MCF 10A (cell line): ENCODE results near the gene FLRT1. TPM values are rescaled to one million over a fixed set of nuclear protein-coding genes. Genes with fewer than 3 reads are reported as not detected.

Source experiments
- BruUV-seq: library from RNA; stranded (reverse); fragments of 400-500 nt; replicated peaks from 2 replicates; lab custom pipeline; 2021; lab: Mats Ljungman, UMichigan
- CTCF ChIA-PET: fragments of 300-600 bp; sonication (Branson Sonifier 250); formaldehyde crosslinking; extraction: SDS; loops from one replicate; lab custom pipeline; 2021; ENCODE audit warnings: antibody characterized with exemption, inconsistent platforms; lab: Yijun Ruan, JAX
- POLR2A ChIA-PET: fragments of 300-600, 350-650 bp; sonication (Branson Sonifier 250); formaldehyde crosslinking; extraction: SDS; loops from one replicate; lab custom pipeline; 2020; ENCODE audit warnings: antibody characterized with exemption, inconsistent platforms; lab: Yijun Ruan, JAX
- DNase-seq: peaks from one replicate; pipeline ENCODE4 v3.0.0-alpha.2; 2018; ENCODE audit not compliant: unreplicated experiment
- H3K27ac Mint-ChIP-seq: one replicate; pipeline ENCODE4 v1.8.0; 2022; ENCODE audit warnings: mild to moderate bottlenecking, low read depth, mixed read lengths; ENCODE audit not compliant: unreplicated experiment
- H3K27me3 Mint-ChIP-seq: one replicate; pipeline ENCODE4 v1.8.0; 2022; ENCODE audit warnings: mixed read lengths; ENCODE audit not compliant: insufficient read depth, unreplicated experiment
- H3K36me3 Mint-ChIP-seq: one replicate; pipeline ENCODE4 v1.8.0; 2022; ENCODE audit warnings: mild to moderate bottlenecking, moderate library complexity, mixed read lengths; ENCODE audit not compliant: insufficient read depth, unreplicated experiment
- H3K4me1 Mint-ChIP-seq: one replicate; pipeline ENCODE4 v1.8.0; 2022; ENCODE audit warnings: mixed read lengths; ENCODE audit not compliant: insufficient read depth, unreplicated experiment
- H3K4me3 Mint-ChIP-seq: one replicate; pipeline ENCODE4 v1.8.0; 2022; ENCODE audit warnings: mild to moderate bottlenecking, moderate library complexity, mixed read lengths; ENCODE audit not compliant: unreplicated experiment
- H3K9me3 Mint-ChIP-seq: one replicate; pipeline ENCODE4 v1.8.0; 2022; ENCODE audit warnings: mixed read lengths; ENCODE audit not compliant: unreplicated experiment
- CTCF ChIP-seq: fragments of 200-600 bp; IDR thresholded peaks from one replicate; pipeline ENCODE4 v1.8.0; 2022; ENCODE audit warnings: antibody characterized with exemption, mild to moderate bottlenecking; ENCODE audit not compliant: unreplicated experiment
- intact Hi-C: fragments of 100-400 bp; cut with micrococcal nuclease; formaldehyde crosslinking; loops from 2 replicates; pipeline ENCODE4 v1.14.1; 2022
- total RNA-seq: library from RNA; stranded (reverse); gene quantifications from 2 replicates; pipeline ENCODE4 v1.2.3, GENCODE V29; 2022

FLRT1 gene
- total RNA-seq, 1 experiment from 2014 or later = 2.7 TPM

DNA sequence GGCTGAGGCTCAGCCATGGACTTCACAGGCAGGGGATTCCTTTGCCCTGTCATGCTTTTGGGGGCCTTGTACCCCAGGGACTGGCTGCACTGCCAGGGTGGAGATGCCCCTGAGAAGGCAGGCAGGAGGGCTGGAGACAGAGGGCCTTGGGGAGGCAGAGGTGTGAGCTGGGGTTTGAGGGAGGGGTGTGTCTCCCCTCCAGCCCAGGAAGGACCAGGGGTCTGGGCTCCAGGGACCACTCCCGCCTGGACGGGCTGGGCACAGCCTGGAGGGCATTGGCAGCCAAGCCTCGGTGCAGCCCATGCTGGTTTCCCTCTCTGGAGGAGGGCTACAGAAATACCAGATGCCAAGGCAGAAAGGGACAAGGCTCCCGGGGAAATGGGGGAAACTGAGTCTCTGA is 30.0 kb upstream of the FLRT1 start:
- H3K4me1 Mint-ChIP-seq = peaks cover 7% of the 10 kb centered on the region
- H3K9me3 Mint-ChIP-seq = no peaks in the 10 kb centered on the region
- ChIA-PET POLR2A (interaction anchor here (0.9 to 2.0 kb wide), 3 partner anchors 10 to 20 kb away, joined by 3 to 11 read pairs (median 3); no protein-coding TSS in a partner anchor), CTCF (interaction anchor here (0.6 kb wide), 1 partner anchor 166 kb away, joined by 3 read pairs; no protein-coding TSS in a partner anchor)
- no peak for TF ChIP-seq CTCF
- no peaks in the 10 kb centered on the region for H3K27me3 Mint-ChIP-seq
- H3K27ac Mint-ChIP-seq = no peak overlapping the region
- H3K36me3 Mint-ChIP-seq = peaks cover 6% of the 10 kb centered on the region
- BruUV-seq = no TSS peak
- no peak overlapping the region for H3K4me3 Mint-ChIP-seq
- DNase-seq = no peak
- intact Hi-C loops = no loop called here

DNA sequence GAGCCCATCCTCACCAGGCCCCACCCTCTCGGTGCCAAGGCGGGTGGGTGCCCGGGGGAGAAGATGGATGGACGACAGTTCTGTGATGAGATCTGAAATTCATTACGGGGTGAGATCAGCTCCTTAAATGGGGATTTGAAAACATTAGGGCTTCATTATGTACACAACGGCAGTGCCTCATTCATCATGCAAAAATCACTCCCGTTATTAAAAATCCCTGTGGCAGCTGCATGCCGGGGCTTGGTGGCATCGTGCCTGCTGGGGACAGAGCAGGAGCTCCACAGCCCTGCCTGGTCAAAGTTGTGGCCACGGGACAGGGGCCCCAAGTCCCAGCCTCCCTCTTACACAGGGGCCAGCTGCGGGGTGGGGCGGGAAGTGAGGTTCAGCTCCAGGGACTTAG is 29.3 kb upstream of the FLRT1 start:
- H3K36me3 Mint-ChIP-seq = peaks cover 6% of the 10 kb centered on the region
- peaks cover 7% of the 10 kb centered on the region for H3K4me1 Mint-ChIP-seq
- no peak overlapping the region for H3K27ac Mint-ChIP-seq
- no TSS peak for BruUV-seq
- DNase-seq = no peak
- H3K9me3 Mint-ChIP-seq = no peaks in the 10 kb centered on the region
- no peak for TF ChIP-seq CTCF
- CTCF ChIA-PET = no interaction called here
- POLR2A ChIA-PET = interaction anchor here (0.9 to 2.0 kb wide), 4 partner anchors 10 to 21 kb away, joined by 3 to 11 read pairs (median 6); no protein-coding TSS in a partner anchor
- no peak overlapping the region for H3K4me3 Mint-ChIP-seq
- intact Hi-C loops = no loop called here
- H3K27me3 Mint-ChIP-seq = no peaks in the 10 kb centered on the region

GRCh38 chr11:64007160-64007628 is 28.5 kb upstream of the FLRT1 start:
- peaks cover 7% of the 10 kb centered on the region for H3K4me1 Mint-ChIP-seq
- H3K27ac Mint-ChIP-seq = no peak overlapping the region
- H3K4me3 Mint-ChIP-seq = no peak overlapping the region
- CTCF ChIA-PET = interaction anchor here (0.7 to 0.8 kb wide), 2 partner anchors 9 to 132 kb away, joined by 3 read pairs; no protein-coding TSS in a partner anchor
- H3K27me3 Mint-ChIP-seq = no peaks in the 10 kb centered on the region
- TF ChIP-seq CTCF = no peak
- BruUV-seq = no TSS peak
- DNase-seq = no peak
- intact Hi-C loops = no loop called here
- H3K9me3 Mint-ChIP-seq = no peaks in the 10 kb centered on the region
- H3K36me3 Mint-ChIP-seq = peaks cover 6% of the 10 kb centered on the region
- POLR2A ChIA-PET = interaction anchor here (1.0 to 2.0 kb wide), 4 partner anchors 9 to 114 kb away, joined by 3 to 11 read pairs (median 6); no protein-coding TSS in a partner anchor

- no peak overlapping the region for H3K27ac Mint-ChIP-seq
- BruUV-seq = no TSS peak
Observed at GRCh38 chr11:64007629-64008282, 28.0 kb upstream of the FLRT1 start.

More at GRCh38 chr11:64007629-64008282, 28.0 kb upstream of the FLRT1 start:
- ChIA-PET POLR2A (interaction anchor here (1.0 to 2.0 kb wide), 3 partner anchors 8 to 113 kb away, joined by 3 to 11 read pairs (median 4); no protein-coding TSS in a partner anchor), CTCF (interaction anchor here (0.7 to 0.8 kb wide), 2 partner anchors 9 to 131 kb away, joined by 3 read pairs; no protein-coding TSS in a partner anchor)
- DNase-seq = no peak
- Mint-ChIP-seq H3K27me3 (no peaks in the 10 kb centered on the region), H3K4me3 (no peak overlapping the region), H3K36me3 (peaks cover 6% of the 10 kb centered on the region), H3K9me3 (no peaks in the 10 kb centered on the region), H3K4me1 (peaks cover 7% of the 10 kb centered on the region)
- intact Hi-C loops = no loop called here
- no peak for TF ChIP-seq CTCF
